ENCODE measurements around the gene LYPLA2.

The LYPLA2 gene

GRCh38 chr1:23797478-23798448 is 6.8 kb downstream of the LYPLA2 start:
- H3K9me2 ChIP-seq (replicated peaks; ENCODE audit: control insufficient read depth, low read length), result no peaks in the 10 kb centered on the region
- no peaks in the 10 kb centered on the region for H3K27me3 ChIP-seq (ENCODE audit: control insufficient read depth, low read length)
- H4K20me1 ChIP-seq (ENCODE audit: control insufficient read depth, insufficient read depth, low read depth, low read length), result no peaks in the 10 kb centered on the region
- H3K4me2 ChIP-seq (ENCODE audit: low read length), result no peak overlapping the region
- H3K79me2 ChIP-seq (ENCODE audit: control insufficient read depth, low read length), result peaks cover 16% of the 10 kb centered on the region
- no peak overlapping the region for H3K4me3 ChIP-seq (ENCODE audit: low read length)
- no peak overlapping the region for H3K27ac ChIP-seq (ENCODE audit: low read depth, low read length)
- H3K4me1 ChIP-seq (ENCODE audit: control insufficient read depth, low read length), result peaks cover 23% of the 10 kb centered on the region
- no peaks in the 10 kb centered on the region for H3K9me3 ChIP-seq (ENCODE audit: control insufficient read depth, insufficient read depth, low read length)
- TF ChIP-seq EZH2phosphoT487 (IDR thresholded peaks at IDR 0.05; ENCODE audit: borderline replicate concordance, low read length), result no peak
- TF ChIP-seq CTCF (IDR thresholded peaks at IDR 0.05; ENCODE audit: low read depth, low read length, poor library complexity, severe bottlenecking), result no peak
- H3F3A ChIP-seq (ENCODE audit: control insufficient read depth, insufficient read depth), result no peaks in the 10 kb centered on the region
- H3K36me3 ChIP-seq (ENCODE audit: control insufficient read depth, low read length), result peaks cover 36% of the 10 kb centered on the region

GRCh38 chr1:23798662-23799142 is 7.8 kb downstream of the LYPLA2 start:
- no peak for TF ChIP-seq EZH2phosphoT487 (IDR thresholded peaks at IDR 0.05; ENCODE audit: borderline replicate concordance, low read length)
- TF ChIP-seq CTCF (IDR thresholded peaks at IDR 0.05; ENCODE audit: low read depth, low read length, poor library complexity, severe bottlenecking), result peak; percentile 51
- Histone ChIP-seq H3K27ac (ENCODE audit: low read depth, low read length) (no peak overlapping the region), H3K4me1 (ENCODE audit: control insufficient read depth, low read length) (peaks cover 17% of the 10 kb centered on the region), H3K27me3 (ENCODE audit: control insufficient read depth, low read length) (no peaks in the 10 kb centered on the region), H3K79me2 (ENCODE audit: control insufficient read depth, low read length) (peaks cover 9% of the 10 kb centered on the region), H3K9me2 (replicated peaks; ENCODE audit: control insufficient read depth, low read length) (no peaks in the 10 kb centered on the region), H3K4me2 (ENCODE audit: low read length) (peak overlapping the region; percentile 98; the same call in 1 of the 2 replicates), H4K20me1 (ENCODE audit: control insufficient read depth, insufficient read depth, low read depth, low read length) (no peaks in the 10 kb centered on the region), H3K4me3 (ENCODE audit: low read length) (no peak overlapping the region), H3K9me3 (ENCODE audit: control insufficient read depth, insufficient read depth, low read length) (no peaks in the 10 kb centered on the region), H3F3A (ENCODE audit: control insufficient read depth, insufficient read depth) (no peaks in the 10 kb centered on the region), H3K36me3 (ENCODE audit: control insufficient read depth, low read length) (peaks cover 27% of the 10 kb centered on the region)

- TF ChIP-seq CTCF (IDR thresholded peaks at IDR 0.05; ENCODE audit: low read depth, low read length, poor library complexity, severe bottlenecking), result no peak
- TF ChIP-seq EZH2phosphoT487 (IDR thresholded peaks at IDR 0.05; ENCODE audit: borderline replicate concordance, low read length), result no peak
- 0 out of 2 replicates have a peak overlapping the region, but pooled peaks have one; percentile 6 for H3K27ac ChIP-seq (ENCODE audit: low read depth, low read length)
- no peaks in the 10 kb centered on the region for H3K27me3 ChIP-seq (ENCODE audit: control insufficient read depth, low read length)
- no peaks in the 10 kb centered on the region for H3K9me2 ChIP-seq (replicated peaks; ENCODE audit: control insufficient read depth, low read length)
- no peaks in the 10 kb centered on the region for H3F3A ChIP-seq (ENCODE audit: control insufficient read depth, insufficient read depth)
- peaks cover 9% of the 10 kb centered on the region for H3K79me2 ChIP-seq (ENCODE audit: control insufficient read depth, low read length)
- no peaks in the 10 kb centered on the region for H3K9me3 ChIP-seq (ENCODE audit: control insufficient read depth, insufficient read depth, low read length)
- peaks cover 17% of the 10 kb centered on the region for H3K4me1 ChIP-seq (ENCODE audit: control insufficient read depth, low read length)
- H3K4me3 ChIP-seq (ENCODE audit: low read length), result peak overlapping the region; percentile 94
- peaks cover 27% of the 10 kb centered on the region for H3K36me3 ChIP-seq (ENCODE audit: control insufficient read depth, low read length)
- H4K20me1 ChIP-seq (ENCODE audit: control insufficient read depth, insufficient read depth, low read depth, low read length), result no peaks in the 10 kb centered on the region
- peak overlapping the region; percentile 98 for H3K4me2 ChIP-seq (ENCODE audit: low read length)
Observed at GRCh38 chr1:23799255-23799569, 8.3 kb downstream of the LYPLA2 start.

Data from DOHH2 (cell line).